GM21529 (cell line): ENCODE data around the gene LGALSL.
"Not testable (repeated sequence)": the region's sequence is repeated elsewhere in the genome, so short reads cannot be mapped to it uniquely, and the experiment has no call there.

Experiments used
- ATAC-seq: cut with Tn5 transposase; IDR thresholded peaks from one replicate; pipeline ENCODE4 v1.9.1; 2021; ENCODE audit not compliant: unreplicated experiment

The LGALSL gene

DNA sequence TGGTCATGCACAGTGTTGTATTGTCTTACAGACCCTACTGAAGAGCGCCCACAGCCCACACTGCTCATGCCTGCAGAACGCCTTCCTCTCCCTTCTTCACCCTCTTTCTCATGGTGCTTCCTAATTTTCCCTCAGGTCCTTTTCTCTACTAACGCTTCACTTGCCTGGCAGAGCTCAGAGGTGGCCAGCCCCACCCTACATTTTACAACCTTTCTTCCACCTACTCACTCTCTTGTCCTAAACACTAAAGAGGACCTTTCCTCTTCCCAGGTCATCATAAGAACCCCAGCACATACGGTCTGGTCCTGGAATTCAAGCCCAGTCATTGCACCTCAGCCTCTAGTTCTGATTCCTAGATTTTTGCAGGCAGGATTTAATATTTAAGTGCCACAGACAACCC is 11.7 kb upstream of the LGALSL start:
- no peak for ATAC-seq

DNA sequence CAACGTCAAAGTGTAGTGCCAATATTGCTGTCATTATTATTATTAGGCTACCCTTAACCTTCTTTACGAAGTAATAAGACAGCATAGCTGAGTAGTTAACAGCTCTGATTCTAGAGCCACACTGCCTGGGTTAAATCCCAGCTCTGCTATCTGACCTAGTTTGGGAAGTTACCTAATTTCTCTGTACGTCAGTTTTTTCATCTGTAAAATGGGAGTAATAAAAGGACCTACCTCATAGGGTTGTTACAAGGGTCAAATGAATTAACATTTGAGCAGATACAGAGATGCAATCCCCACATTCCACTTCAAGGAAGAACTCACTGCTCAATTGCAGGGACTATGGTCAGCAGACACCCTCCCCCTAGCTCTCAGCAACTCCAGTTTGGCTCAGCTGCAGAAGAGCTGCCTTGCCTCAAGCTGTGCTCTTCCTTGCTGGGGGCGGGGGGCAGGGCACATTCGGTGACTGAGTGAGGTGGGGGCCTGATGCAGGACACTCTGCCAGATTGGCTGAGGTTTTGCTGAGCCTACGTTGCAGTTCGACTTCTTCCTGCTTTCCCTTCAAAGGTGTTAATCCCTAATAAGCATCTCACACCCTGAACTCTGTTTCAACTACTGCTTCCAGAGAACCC is 11.0 kb upstream of the LGALSL start:
- no peak for ATAC-seq

DNA sequence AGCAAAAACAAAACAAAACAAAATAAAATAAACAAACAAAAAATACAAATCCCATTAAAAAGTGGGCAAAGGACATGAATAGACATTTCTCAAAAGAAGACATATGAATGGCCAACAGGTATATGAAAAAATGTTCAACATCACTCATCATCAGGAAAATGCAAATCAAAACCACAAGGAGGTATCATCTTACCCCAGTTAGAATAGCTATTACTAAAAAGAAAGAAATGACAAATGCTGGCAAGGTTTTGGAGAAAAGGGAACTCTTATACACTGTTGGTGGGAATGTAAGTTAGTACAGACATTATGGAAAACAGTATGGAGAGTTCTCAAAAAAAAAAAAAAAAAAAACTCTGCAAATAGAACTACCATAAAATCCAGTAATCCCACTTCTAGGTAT is 8.0 kb upstream of the LGALSL start:
- ATAC-seq = not testable (repeated sequence)

DNA sequence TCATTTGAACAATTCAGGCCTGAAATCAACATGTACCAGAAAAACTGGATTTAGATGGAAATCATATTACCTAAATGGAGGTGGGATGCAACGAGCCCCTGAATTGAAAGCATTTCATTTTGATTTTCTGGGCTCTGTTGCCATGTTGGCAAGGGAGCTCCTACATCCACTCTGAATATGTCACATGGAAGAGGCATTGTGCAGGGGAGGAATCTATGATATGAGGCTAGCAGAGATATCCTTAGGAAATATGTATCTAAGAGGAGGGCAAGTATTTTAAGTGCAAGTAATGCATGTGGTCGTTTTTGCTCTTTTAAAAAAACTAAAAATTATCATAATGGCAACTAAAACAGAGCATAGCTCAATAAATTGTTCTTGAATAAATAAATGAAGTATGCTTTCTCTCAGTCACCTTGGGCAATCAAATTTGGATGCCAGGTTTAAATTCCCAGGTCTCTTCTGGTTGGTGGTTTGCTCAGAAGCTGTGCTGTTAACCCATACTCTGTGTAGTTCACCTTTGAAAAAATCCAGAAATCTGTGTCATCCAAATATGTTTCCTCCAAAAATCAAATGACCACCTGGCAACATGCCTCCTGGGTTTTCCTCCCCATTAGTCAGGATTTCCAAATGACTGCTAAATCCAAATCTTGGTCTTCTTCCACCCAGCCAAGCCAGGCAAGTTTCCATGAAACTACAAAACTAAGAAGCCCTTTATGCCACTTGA is 6.5 kb upstream of the LGALSL start:
- no peak for ATAC-seq

DNA sequence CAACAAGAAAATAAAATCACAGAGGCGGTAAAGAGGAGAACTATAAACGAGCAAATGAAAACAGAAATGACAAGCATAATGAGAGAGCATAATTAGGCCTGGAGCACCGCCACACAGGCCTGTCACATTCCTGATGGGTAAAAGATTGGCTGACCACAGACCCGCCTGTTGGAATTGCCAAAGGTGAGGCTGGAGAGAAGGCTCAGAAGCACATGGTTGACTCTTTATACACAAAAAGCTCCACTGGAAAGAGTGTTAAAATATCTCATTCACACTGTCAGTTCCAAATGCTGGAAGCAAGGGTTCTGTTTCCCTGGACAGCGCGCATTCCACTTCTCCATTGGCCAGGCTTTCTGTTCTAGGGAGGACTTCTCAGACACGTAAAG is 5.9 kb upstream of the LGALSL start:
- no peak for ATAC-seq

DNA sequence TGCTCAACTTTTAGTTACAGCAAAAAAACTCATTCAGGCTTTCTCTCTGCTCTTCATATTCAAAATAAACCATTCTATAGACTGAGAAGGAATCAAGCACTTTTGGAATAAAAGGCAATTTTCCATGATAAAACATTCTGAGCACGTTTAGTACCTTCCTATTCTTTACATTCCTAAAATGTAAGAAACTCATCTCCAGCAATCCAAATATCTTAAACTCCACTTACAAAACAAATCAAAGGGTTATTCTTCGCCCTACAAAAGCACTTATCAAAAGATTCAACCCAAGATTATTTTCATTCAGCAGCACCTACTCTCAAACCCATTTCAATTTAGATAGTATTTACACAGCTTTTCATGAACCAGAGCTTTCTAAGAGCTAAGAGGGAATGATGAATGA is 2.9 kb upstream of the LGALSL start:
- ATAC-seq = no peak

DNA sequence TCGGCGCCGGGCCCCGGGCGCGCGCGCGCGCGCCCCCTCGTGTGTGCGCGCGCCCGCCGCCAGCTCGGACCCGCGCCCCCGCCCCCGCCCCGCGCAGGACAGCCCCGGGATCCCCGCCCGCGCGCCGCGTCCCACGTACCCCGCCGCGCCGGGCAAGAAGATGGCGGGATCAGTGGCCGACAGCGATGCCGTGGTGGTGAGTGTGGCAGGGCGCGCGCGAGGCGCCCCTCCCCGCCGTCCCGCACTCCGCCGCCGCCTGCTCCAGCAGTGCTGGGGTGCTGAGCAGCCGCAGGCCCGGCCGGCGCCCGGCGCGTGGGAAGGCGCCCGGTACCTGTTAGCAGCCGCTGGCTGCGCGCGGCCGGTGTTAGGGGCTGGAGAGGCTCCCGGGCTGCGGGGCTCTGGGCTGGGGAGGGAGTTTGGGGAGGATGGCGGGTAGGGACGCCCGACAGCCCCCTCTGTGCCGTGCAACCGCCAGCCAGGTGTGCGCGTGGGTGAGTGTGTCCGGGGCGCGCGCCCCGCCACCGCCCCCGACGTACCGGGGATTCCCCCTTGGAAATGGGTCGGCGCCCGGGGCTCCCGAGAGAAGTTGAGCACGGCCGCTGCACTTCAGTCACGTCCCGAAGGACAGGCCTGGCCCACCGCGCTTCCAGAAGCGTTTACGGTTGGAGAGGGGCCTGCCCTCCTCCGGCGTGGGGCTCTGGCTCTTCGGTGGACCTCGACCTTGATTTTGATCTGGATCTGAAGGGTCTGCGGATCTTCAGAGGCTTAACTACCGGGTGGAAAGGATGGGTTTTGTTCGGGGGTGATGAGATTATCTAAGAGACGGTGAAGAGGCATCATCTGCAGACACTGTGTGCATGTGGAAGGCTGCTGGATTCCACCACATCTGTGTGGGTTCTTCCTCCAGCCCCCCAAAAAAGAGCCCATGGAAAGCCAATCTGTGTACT is 697 bp downstream of the LGALSL start:
- ATAC-seq = peak; percentile 52

DNA sequence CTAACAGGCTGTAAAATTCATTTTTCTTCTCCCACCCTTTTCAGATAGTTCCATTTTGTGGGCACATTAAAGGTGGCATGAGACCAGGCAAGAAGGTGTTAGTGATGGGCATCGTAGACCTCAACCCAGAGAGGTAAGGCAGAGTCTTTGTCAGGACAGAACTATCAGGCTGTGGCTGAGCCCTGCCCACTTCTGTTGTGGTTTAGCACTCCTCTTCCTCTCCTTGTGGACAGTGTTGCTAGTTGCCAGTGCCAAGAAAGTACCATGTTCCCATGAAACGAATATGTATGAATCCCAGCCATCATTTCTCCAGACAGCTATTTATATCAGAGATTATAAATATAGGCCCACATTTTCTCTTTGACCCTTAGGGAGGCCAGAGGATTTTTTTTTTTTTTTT is 1.6 kb downstream of the LGALSL start:
- ATAC-seq = no peak

DNA sequence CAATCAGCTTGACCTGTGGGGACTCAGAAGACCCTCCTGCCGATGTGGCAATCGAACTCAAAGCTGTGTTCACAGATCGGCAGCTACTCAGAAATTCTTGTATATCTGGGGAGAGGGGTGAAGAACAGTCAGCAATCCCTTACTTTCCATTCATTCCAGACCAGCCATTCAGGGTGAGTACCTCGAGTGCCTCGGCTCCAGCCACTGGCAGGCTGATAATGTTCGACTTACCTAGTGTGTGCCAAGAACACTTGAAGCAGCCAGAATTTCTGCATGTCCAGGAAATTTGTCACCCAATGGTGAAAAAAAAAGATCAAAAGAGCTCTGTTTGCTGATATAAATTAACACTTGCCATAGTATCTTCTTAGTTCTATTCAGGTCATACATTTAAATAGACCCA is 2.3 kb downstream of the LGALSL start:
- no peak for ATAC-seq

DNA sequence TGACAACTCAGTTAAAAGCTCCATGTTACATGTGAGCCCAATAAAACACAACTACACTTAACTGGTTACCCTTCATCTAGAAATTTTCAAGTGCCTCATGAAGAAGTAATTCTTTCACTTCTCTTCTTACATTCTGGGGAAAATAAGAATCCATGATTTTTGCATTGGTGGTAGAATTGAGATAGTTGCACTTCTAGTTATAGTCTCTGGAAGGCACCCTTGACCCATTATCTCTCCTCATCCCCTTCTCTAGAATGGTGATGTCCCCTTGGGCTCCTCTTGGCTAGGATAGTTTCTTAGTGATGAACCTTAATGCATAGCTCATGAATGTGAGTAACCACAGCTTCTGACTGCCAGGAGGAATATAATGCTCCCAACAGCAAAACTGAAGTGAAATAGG is 3.6 kb downstream of the LGALSL start:
- ATAC-seq = no peak

DNA sequence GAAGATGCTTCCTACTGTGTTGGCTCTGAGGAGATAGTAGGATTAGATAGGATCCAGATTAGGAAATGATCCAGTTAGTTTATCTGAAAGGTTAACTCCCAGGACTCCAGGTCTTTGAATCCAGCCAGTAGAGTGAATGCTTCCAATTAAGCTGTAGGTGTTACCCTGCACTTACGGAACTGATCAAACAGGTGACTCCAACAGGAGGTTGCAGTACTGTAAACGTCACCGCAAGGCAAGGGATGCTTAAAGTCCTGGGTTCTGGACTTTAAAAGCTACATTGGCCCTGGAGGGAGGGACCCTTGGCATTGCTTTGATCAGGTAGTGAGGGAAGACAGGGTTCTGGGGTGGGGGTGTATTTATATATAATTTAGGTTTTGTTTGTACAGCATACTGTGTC is 5.6 kb downstream of the LGALSL start:
- no peak for ATAC-seq

DNA sequence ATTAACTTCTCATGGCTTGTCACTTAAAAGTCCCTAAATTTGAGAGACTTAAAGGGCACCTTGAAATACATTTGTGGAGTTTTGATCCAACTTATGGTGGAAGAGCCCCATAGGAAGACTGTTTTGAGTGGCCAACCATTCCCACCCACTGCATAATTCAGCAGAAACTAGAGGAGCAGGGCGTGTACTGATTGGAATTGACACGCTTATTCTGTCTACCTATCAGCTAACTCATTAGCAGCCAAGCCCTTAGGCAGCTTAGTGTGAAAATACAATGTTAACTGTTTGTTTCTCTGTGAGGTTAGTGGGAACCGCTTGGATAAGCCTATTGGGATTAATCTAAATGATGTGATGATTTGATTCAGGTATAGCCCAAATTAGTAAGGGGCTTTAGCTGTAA is 6.4 kb downstream of the LGALSL start:
- ATAC-seq = no peak

DNA sequence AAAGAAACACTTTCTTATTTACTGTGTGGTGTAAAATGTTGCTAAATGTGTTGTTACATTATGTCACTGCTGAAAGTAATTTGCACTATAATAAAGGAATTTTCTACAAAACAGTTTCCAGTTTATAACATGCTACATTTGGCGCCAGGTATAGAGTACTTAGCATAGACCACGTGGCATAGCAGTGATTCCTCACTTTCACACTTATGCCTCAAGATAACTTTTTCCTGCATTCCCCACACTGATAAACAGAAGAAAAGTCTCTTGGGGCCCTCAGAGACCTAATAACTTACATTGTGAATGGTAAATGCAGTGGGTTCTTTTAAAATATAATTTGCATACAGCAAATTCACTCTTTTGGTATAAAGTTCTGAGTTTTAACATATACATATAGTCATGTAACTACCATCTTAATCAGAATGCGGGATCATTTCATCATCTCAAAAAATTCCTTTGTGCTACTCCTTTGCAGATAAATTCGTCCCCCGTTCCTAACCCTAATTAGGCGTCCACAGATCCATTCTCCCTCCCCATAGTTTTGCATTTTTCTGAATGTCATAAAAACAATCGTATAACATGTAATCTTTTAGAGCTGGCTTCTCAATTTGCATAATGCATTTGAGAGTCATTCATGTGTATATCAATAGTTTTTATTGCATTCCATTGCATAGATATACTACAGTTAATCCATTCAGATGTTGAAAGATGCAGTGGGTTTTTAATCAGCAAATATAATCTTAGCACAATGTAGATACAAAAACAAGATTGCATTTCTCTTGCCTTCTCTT is 7.5 kb downstream of the LGALSL start:
- ATAC-seq = no peak

DNA sequence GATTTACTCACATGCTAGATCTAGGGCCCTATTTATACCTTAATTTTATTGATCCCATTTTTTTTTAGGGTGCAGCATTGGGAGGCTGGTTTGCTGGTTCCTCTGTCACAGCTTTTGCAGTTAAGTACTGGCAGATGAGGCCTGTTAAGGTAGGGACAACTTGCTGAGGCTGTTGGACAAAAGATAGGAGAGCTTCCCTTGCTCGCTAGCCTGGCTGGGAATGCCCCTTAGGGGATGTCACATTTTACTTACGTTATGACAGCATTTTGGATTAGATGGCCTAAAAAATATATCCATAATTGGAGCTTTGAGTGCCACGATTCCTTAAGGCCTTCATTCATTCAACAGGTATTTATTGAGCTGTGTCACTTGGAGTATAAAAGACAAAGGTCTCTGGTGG is 8.2 kb downstream of the LGALSL start:
- ATAC-seq = no peak

DNA sequence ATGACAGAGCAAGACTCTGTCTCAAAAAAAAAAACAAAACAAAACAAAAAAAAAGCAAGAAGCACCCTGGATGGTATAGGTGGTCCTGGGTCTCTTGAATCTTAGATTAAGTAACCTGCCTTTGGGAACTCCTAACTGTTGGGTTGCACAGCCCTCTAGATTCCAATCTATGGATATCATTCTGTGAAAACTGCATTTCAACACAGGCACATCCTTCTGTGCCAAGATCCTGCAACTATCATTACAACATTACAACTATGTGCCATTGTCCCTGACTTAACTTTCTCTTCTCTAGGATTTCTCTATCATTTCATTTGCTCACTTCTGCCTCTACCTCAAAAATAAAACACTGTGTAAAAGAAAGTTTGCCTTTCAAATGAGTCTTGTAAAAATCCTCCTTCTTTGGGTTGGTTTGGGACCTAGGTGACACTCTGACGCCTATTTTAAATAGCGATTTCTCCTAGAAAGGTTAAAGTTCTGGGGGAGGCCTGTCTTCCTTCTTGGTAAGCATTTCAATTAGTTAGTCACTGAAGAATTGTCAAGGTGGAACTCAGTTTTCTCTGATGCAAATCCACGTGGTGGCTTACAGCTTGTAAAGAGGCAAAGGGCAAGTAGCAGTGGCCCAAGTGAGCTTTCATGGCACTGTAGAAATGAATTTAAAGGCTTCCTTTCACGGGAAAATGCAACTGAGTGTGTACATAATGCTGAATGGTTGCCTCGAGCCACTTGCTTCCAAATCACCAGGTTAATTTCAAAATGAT is 9.2 kb downstream of the LGALSL start:
- no peak for ATAC-seq

DNA sequence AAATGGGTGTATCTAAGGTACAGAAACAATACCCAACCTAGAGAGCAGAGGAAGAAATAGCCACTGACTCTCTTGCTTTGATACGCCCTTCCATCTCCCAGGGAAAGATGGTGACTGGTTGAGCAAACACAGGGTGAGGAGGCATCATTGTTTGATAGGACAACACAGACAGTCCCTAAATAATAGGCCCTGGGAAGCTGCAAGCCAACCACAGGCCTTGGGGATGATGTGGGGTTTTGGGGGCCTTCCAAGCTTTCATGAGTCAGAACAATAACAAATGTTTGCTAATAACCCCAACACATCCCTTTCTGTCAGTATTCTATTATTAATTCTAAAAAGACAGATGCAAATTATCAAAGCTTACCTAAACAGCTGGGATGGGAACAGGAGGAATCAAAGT is 9.8 kb downstream of the LGALSL start:
- no peak for ATAC-seq

DNA sequence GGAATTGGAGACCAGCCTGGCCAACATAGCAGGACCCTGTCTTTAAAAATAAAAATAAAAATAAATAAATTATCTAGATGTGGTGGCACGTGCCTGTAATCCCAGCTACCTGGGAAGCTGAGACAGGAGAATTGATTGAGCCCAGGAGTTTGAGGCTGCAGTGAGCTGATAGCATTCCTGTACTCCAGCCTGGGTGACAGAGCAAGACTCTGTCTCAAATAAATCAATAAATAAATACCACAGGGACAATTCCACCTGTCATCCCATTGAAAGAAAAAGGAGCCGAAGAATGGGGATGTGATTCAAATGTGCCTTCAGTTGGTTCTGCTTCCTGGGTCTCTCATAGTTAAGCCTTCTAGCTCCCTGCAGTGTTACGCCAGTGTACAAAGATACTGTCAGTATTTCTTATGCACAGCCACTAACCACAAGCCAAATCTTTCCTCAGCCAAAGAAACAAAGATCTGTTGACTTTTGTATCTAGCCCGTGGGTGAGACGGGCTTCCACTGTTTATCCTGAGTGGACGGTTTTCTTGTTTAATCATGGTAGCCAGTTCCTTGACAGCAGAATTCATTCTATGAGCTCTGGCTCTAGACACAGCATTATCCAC is 12.6 kb downstream of the LGALSL start:
- ATAC-seq = no peak

DNA sequence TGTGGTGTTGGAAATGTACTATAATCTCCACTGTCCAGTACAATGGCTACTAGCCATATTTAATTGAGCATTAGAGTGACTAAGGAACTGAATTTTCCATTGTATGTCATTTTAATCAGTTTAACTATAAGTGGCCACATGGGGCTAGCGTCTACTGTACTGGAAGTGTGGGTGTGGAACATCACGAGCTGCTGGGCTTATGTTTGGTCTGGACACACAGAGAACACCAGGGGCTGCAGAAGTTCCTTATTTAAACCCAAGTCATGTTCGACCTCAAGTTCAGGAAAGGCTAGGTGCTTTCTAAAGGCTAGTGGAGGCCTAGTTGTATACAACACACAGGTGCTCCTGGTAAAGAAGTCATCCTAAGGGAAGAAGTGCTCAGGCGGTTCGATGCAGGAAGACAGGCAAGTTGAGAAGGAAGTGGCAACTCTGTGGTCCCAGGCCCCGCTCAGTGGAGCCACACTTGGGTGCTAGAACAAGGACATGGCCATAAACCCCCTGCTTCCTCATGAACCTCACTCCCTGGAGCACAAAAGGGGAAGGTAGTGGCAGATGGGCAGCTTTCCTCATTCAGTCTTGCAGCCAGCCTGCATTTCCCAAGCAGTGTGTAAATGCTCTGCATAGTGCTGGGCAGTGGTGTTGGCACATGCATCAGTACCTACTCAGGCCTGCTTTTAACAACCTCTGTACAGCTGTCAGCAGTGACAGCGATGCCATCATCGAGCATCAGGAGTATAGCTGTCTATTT is 13.3 kb downstream of the LGALSL start:
- ATAC-seq = no peak

DNA sequence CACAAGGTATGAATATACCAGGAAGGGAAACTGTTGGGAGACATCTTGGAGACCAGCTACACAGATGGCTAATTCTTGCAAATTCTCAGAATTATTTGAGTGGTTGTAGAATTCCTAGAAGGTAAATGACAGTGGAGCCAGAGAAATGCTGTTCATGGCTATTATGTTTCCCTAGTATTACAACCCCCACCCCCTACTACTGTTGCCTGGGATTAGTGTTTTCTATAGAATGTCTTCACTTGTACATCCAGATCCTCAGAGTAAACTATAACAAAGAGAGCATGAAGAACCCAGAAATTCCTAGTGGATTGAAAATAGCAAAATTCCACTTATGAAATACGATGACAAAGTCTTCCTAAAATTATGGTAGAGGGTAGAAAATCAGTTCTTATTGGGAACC is 15.3 kb downstream of the LGALSL start:
- ATAC-seq = no peak
